Neural progenitor cell (in vitro differentiated cells): ENCODE measurements around the gene BCL10. TPM values are rescaled to one million over a fixed set of nuclear protein-coding genes. Genes with fewer than 3 reads are reported as not detected.

ENCODE experiments used
- DNase-seq: peaks from one replicate; pipeline ENCODE4 v3.0.0-alpha.2; 2016; ENCODE audit warnings: low spot score
- H2AFZ ChIP-seq: fragments of 200-600 bp; sonication (generic); replicated peaks from 2 replicates; pipeline ENCODE4 v1.6.1; 2016; ENCODE audit warnings: antibody characterized with exemption
- H3F3A ChIP-seq: fragments of 200-600 bp; sonication (generic); 2 replicates; pipeline ENCODE4 v1.6.1; 2016; ENCODE audit warnings: antibody characterized with exemption, low read depth
- H3K27ac ChIP-seq: fragments of 200-600 bp; sonication (generic); 2 replicates; pipeline ENCODE4 v1.5.1; 2016; ENCODE audit warnings: mild to moderate bottlenecking
- H3K27me3 ChIP-seq: fragments of 200-600 bp; sonication (generic); 2 replicates; pipeline ENCODE4 v1.6.1; 2016; ENCODE audit warnings: mild to moderate bottlenecking, moderate library complexity
- H3K36me3 ChIP-seq: fragments of 200-600 bp; sonication (generic); 2 replicates; pipeline ENCODE4 v1.5.1; 2016
- H3K4me1 ChIP-seq: fragments of 200-600 bp; sonication (generic); 2 replicates; pipeline ENCODE4 v1.6.1; 2016; ENCODE audit warnings: mixed run types
- H3K4me2 ChIP-seq: fragments of 200-600 bp; sonication (generic); 2 replicates; pipeline ENCODE4 v1.6.1; 2016
- H3K4me3 ChIP-seq: fragments of 200-600 bp; sonication (generic); 2 replicates; pipeline ENCODE4 v1.5.1; 2016
- H3K79me2 ChIP-seq: fragments of 200-600 bp; sonication (generic); 2 replicates; pipeline ENCODE4 v1.6.1; 2016; ENCODE audit warnings: low read depth
- H3K9ac ChIP-seq: fragments of 200-600 bp; sonication (generic); 2 replicates; pipeline ENCODE4 v1.6.1; 2016
- H3K9me3 ChIP-seq: fragments of 200-600 bp; sonication (generic); 2 replicates; pipeline ENCODE4 v1.5.1; 2016; ENCODE audit warnings: low read depth
- H4K20me1 ChIP-seq: fragments of 200-600 bp; sonication (generic); 2 replicates; pipeline ENCODE4 v1.6.1; 2016; ENCODE audit warnings: low read depth
- H3K27ac Mint-ChIP-seq: 3 replicates; pipeline ENCODE4 v1.8.0; 2021; ENCODE audit warnings: mixed read lengths
- H3K27me3 Mint-ChIP-seq: 2 replicates; pipeline ENCODE4 v1.8.0; 2022; ENCODE audit warnings: low read depth, mild to moderate bottlenecking, inconsistent platforms, moderate library complexity, mixed read lengths; ENCODE audit not compliant: insufficient read depth
- H3K36me3 Mint-ChIP-seq: 3 replicates; pipeline ENCODE4 v1.8.0; 2021; ENCODE audit warnings: mixed read lengths
- H3K4me1 Mint-ChIP-seq: 3 replicates; pipeline ENCODE4 v1.8.0; 2021; ENCODE audit warnings: mixed read lengths
- H3K4me3 Mint-ChIP-seq: 3 replicates; pipeline ENCODE4 v1.8.0; 2021; ENCODE audit warnings: mild to moderate bottlenecking, moderate library complexity, mixed read lengths
- H3K9me3 Mint-ChIP-seq: 3 replicates; pipeline ENCODE4 v1.8.0; 2020; ENCODE audit warnings: mixed read lengths
- CTCF ChIP-seq: fragments of 200-600 bp; sonication (generic); IDR thresholded peaks from 2 replicates; pipeline ENCODE4 v1.5.1; 2017; ENCODE audit warnings: antibody characterized with exemption, mild to moderate bottlenecking
- EZH2 ChIP-seq: fragments of 200-600 bp; sonication (generic); IDR thresholded peaks from 2 replicates; pipeline ENCODE4 v1.6.1; 2017; ENCODE audit warnings: antibody characterized with exemption, mild to moderate bottlenecking, moderate library complexity
- EZH2phosphoT487 ChIP-seq: fragments of 200-600 bp; sonication (generic); IDR thresholded peaks from 2 replicates; pipeline ENCODE4 v1.6.1; 2017; ENCODE audit warnings: antibody characterized with exemption
- total RNA-seq: library from RNA; depleted of rRNA; stranded (reverse); fragments of >200 nt; gene quantifications from 2 replicates; pipeline ENCODE4 v1.2.3, GENCODE V29; 2015; ENCODE audit warnings: low replicate concordance

BCL10 gene
- total RNA-seq, 1 donor from 2014 or later, result 28.2 TPM

DNA sequence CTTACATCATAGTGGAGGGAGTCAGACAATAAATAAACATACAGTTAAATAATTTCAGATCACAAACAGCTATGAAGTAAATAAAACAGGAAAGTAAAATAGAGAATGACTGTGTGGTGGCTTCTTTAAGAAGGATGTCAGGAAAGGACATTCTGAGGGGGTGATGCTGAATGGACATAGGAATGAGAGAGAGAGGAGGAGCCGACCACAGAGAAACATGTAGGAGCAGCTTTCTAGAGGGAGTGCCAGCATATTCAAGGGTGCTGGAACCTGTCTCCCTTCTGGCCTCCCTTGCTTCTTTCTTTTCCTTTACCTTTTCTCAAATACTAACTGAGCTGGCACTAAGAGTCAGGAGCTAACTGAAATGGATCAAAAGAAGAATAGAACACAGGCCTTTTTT is 20.5 kb upstream of the BCL10 start:
- H3K27ac Mint-ChIP-seq, result no peak overlapping the region
- no peak overlapping the region for H3K4me2 ChIP-seq
- H3K4me1 Mint-ChIP-seq, result no peaks in the 10 kb centered on the region

DNA sequence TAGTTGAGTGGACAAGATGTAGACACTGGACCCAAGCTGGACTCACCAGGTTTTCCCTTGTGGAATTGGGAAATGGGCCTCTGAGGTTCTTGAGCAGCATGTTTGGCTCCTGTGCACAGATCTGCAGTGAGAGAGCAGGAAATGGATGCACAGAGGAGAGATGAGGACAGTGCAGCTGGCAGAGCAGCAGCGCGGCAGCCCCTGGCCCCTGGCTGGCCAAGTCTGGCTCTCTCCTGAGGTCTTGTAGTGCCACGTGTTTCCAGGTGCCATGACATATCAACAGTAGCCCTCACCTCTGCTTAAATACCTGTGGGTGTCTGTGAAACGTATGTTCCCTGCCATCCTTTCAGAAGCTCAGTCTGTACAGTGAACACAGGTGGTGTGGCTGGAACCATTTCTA is 19.2 kb upstream of the BCL10 start:
- Mint-ChIP-seq H3K9me3 (no peaks in the 10 kb centered on the region), H3K27ac (no peak overlapping the region), H3K4me3 (no peak overlapping the region), H3K36me3 (no peaks in the 10 kb centered on the region), H3K4me1 (no peaks in the 10 kb centered on the region), H3K27me3 (peaks cover 3% of the 10 kb centered on the region)
- H3K4me3 ChIP-seq, result no peak overlapping the region
- H3F3A ChIP-seq, result no peaks in the 10 kb centered on the region
- TF ChIP-seq EZH2phosphoT487 (no peak), CTCF (no peak), EZH2 (no peak)
- no peak overlapping the region for H3K4me2 ChIP-seq
- H3K79me2 ChIP-seq, result no peaks in the 10 kb centered on the region
- no peak overlapping the region for H2AFZ ChIP-seq
- H3K4me1 ChIP-seq, result no peaks in the 10 kb centered on the region
- DNase-seq, result no peak
- H3K27me3 ChIP-seq, result no peaks in the 10 kb centered on the region
- no peaks in the 10 kb centered on the region for H3K36me3 ChIP-seq
- H3K9ac ChIP-seq, result no peak overlapping the region
- H3K9me3 ChIP-seq, result no peaks in the 10 kb centered on the region
- H3K27ac ChIP-seq, result no peak overlapping the region
- no peaks in the 10 kb centered on the region for H4K20me1 ChIP-seq

More for the DNA sequence above, 20.5 kb upstream of the BCL10 start:
- Histone ChIP-seq H3K9me3 (no peaks in the 10 kb centered on the region), H3K4me1 (no peaks in the 10 kb centered on the region), H2AFZ (no peak overlapping the region), H3K4me3 (no peak overlapping the region), H3K27me3 (no peaks in the 10 kb centered on the region), H3K27ac (no peak overlapping the region), H4K20me1 (no peaks in the 10 kb centered on the region), H3K9ac (no peak overlapping the region), H3K79me2 (no peaks in the 10 kb centered on the region), H3F3A (no peaks in the 10 kb centered on the region), H3K36me3 (no peaks in the 10 kb centered on the region)
- H3K9me3 Mint-ChIP-seq, result no peaks in the 10 kb centered on the region
- no peaks in the 10 kb centered on the region for H3K36me3 Mint-ChIP-seq
- H3K27me3 Mint-ChIP-seq, result peaks cover 5% of the 10 kb centered on the region
- TF ChIP-seq CTCF (no peak), EZH2 (no peak), EZH2phosphoT487 (no peak)
- no peak overlapping the region for H3K4me3 Mint-ChIP-seq
- no peak for DNase-seq

DNA sequence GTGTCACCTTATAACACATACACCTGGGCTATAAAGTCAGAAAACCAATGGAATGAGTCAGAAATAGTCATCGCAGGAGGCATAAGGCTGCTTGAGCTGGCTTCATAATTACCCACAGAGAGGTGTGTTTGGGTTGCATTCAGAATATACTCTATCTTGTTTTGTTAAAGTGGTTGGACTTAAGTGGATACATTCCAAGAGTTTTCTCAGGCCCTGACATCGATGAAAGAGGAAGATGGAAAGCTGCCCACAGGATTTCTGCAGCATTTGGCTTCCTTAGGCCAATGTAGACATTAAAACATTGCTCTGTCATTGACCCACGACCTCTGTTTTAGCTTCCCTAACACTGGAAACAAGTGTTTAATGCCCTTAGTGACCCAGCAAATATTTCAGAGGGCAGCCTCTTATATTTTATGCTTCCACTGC is 18.6 kb upstream of the BCL10 start:
- H3F3A ChIP-seq, result no peaks in the 10 kb centered on the region
- no peak overlapping the region for H3K9ac ChIP-seq
- H2AFZ ChIP-seq, result no peak overlapping the region
- H3K27ac ChIP-seq, result no peak overlapping the region
- no peak overlapping the region for H3K27ac Mint-ChIP-seq
- no peaks in the 10 kb centered on the region for H3K9me3 Mint-ChIP-seq
- H3K9me3 ChIP-seq, result no peaks in the 10 kb centered on the region
- TF ChIP-seq EZH2phosphoT487 (no peak), EZH2 (no peak), CTCF (no peak)
- DNase-seq, result no peak
- no peaks in the 10 kb centered on the region for H3K36me3 ChIP-seq
- no peak overlapping the region for H3K4me3 Mint-ChIP-seq
- H3K4me1 Mint-ChIP-seq, result no peaks in the 10 kb centered on the region
- no peak overlapping the region for H3K4me3 ChIP-seq
- H3K4me2 ChIP-seq, result no peak overlapping the region
- H3K27me3 ChIP-seq, result no peaks in the 10 kb centered on the region
- no peaks in the 10 kb centered on the region for H3K4me1 ChIP-seq
- H3K79me2 ChIP-seq, result no peaks in the 10 kb centered on the region
- H3K27me3 Mint-ChIP-seq, result peaks cover 3% of the 10 kb centered on the region
- no peaks in the 10 kb centered on the region for H4K20me1 ChIP-seq
- H3K36me3 Mint-ChIP-seq, result no peaks in the 10 kb centered on the region

DNA sequence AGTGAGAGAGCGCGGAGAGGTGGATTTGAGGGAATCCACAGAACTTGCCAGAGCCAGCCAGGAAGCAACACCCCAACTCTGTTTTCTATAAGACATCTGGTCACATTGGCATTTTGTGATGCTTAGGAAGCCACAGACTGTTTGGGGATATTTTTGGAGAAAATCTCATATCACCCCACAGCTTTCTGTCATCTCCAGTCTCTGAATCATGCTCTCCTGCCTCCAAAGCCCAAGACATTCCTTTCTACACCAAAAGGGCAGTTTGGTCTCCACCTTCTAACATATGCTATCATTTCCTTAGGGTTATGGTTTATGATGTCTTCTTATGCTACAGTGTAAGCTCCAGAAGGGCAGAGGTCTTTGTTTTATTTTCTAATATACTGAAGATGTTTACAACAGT is 14.4 kb upstream of the BCL10 start:
- no peak overlapping the region for H3K4me2 ChIP-seq
- no peak overlapping the region for H3K9ac ChIP-seq
- no peak overlapping the region for H3K27ac ChIP-seq
- Mint-ChIP-seq H3K36me3 (no peaks in the 10 kb centered on the region), H3K9me3 (no peaks in the 10 kb centered on the region), H3K27me3 (peaks cover 3% of the 10 kb centered on the region), H3K4me1 (no peaks in the 10 kb centered on the region), H3K27ac (no peak overlapping the region), H3K4me3 (no peak overlapping the region)
- no peak for DNase-seq
- no peaks in the 10 kb centered on the region for H3K4me1 ChIP-seq
- H3K27me3 ChIP-seq, result no peaks in the 10 kb centered on the region
- H4K20me1 ChIP-seq, result no peaks in the 10 kb centered on the region
- no peaks in the 10 kb centered on the region for H3K9me3 ChIP-seq
- H3K4me3 ChIP-seq, result no peak overlapping the region
- no peaks in the 10 kb centered on the region for H3K79me2 ChIP-seq
- TF ChIP-seq CTCF (no peak), EZH2phosphoT487 (no peak), EZH2 (no peak)
- no peaks in the 10 kb centered on the region for H3K36me3 ChIP-seq
- no peaks in the 10 kb centered on the region for H3F3A ChIP-seq
- H2AFZ ChIP-seq, result no peak overlapping the region
